H1 (cell line): Measurements from ENCODE around the gene YEATS4. TPM values are rescaled to one million over a fixed set of nuclear protein-coding genes. Genes with fewer than 3 reads are reported as not detected.

ENCODE experiments used
- CTCF ChIA-PET: fragments of 300-600 bp; sonication (Branson Sonifier 250); formaldehyde crosslinking; loops from one replicate; lab custom pipeline; 2021; ENCODE audit not compliant: partially characterized antibody; lab: Charles Lee
- POLR2A ChIA-PET: fragments of 300-600 bp; sonication (Branson Sonifier 250); formaldehyde crosslinking; loops from one replicate; lab custom pipeline; 2021; ENCODE audit warnings: inconsistent platforms; ENCODE audit not compliant: partially characterized antibody; lab: Charles Lee
- DNase-seq, 2 experiments: peaks; one replicate each; pipeline versions ENCODE4 v3.0.0 to v3.0.0-alpha.2; 2010 to 2022; ENCODE audit warnings: low spot score in 2 of 2, low read depth in 1 of 2, mixed read lengths in 1 of 2
- FAIRE-seq: peaks from 2 replicates; lab custom pipeline; 2011; peaks lifted over from hg19 to GRCh38; lab: Jason Lieb, UNC
- H2AFZ ChIP-seq: 2 replicates; pipeline ENCODE4 v1.8.1; 2012; ENCODE audit warnings: low read length, inconsistent platforms
- H2AK5ac ChIP-seq: 2 replicates; pipeline ENCODE4 v1.6.1; 2013; ENCODE audit warnings: low read depth, low read length
- H2BK120ac ChIP-seq: replicated peaks from 2 replicates; pipeline ENCODE3; 2013; ENCODE audit warnings: low read depth, low read length, inconsistent platforms
- H2BK12ac ChIP-seq: 2 replicates; pipeline ENCODE4 v1.6.1; 2013; ENCODE audit warnings: low read depth, low read length
- H2BK15ac ChIP-seq: 2 replicates; pipeline ENCODE4 v1.6.1; 2013; ENCODE audit warnings: low read length
- H2BK20ac ChIP-seq: 2 replicates; pipeline ENCODE4 v1.6.1; 2013; ENCODE audit warnings: low read length
- H2BK5ac ChIP-seq: 2 replicates; pipeline ENCODE4 v1.6.1; 2013; ENCODE audit warnings: low read depth, low read length
- H3K14ac ChIP-seq: 2 replicates; pipeline ENCODE4 v1.6.1; 2013; ENCODE audit warnings: inconsistent platforms; ENCODE audit not compliant: insufficient read length
- H3K18ac ChIP-seq: 2 replicates; pipeline ENCODE4 v1.6.1; 2013; ENCODE audit warnings: low read length; ENCODE audit errors: extremely low read depth
- H3K23ac ChIP-seq: 2 replicates; pipeline ENCODE4 v1.6.1; 2013; ENCODE audit warnings: inconsistent platforms; ENCODE audit not compliant: insufficient read length
- H3K23me2 ChIP-seq: 2 replicates; pipeline ENCODE4 v1.6.1; 2013; ENCODE audit warnings: low read depth, low read length
- H3K27ac ChIP-seq: 2 replicates; pipeline ENCODE4 v1.6.1; 2011; ENCODE audit warnings: low read depth, low read length, inconsistent platforms
- H3K27me3 ChIP-seq, 4 experiments: replicated peaks in 1 of 4; 1 replicate in 1 of 4; 2 replicates in 3 of 4; pipeline versions ENCODE4 v1.6.1 to v1.8.1; 2011 to 2013; ENCODE audit warnings: low read length in 3 of 4, mild to moderate bottlenecking in 3 of 4, inconsistent platforms in 2 of 4, mixed read lengths in 2 of 4, moderate library complexity in 1 of 4; ENCODE audit not compliant: control insufficient read depth in 3 of 4, insufficient read depth in 3 of 4; ENCODE audit errors: extremely low read depth in 1 of 4
- H3K36me3 ChIP-seq, 4 experiments: 2 replicates each; pipeline versions ENCODE4 v1.6.1 to v1.8.1; 2011 to 2013; ENCODE audit warnings: mild to moderate bottlenecking in 4 of 4, low read length in 3 of 4, moderate library complexity in 2 of 4, control low read depth in 1 of 4, inconsistent platforms in 1 of 4; ENCODE audit not compliant: insufficient read depth in 4 of 4, control insufficient read depth in 2 of 4
- H3K4ac ChIP-seq: replicated peaks from 2 replicates; pipeline ENCODE3; 2013; ENCODE audit warnings: low read length, low read depth, mixed read lengths, inconsistent platforms; ENCODE audit not compliant: insufficient read length
- H3K4me1 ChIP-seq, 4 experiments: replicated peaks in 1 of 4; 1 replicate in 1 of 4; 2 replicates in 3 of 4; pipeline versions ENCODE4 v1.6.1 to v1.8.1; 2011 to 2013; ENCODE audit warnings: low read length in 3 of 4, inconsistent platforms in 2 of 4, mixed read lengths in 1 of 4; ENCODE audit not compliant: insufficient read depth in 4 of 4, control insufficient read depth in 3 of 4
- H3K4me2 ChIP-seq, 2 experiments: 2 replicates each; pipeline versions ENCODE4 v1.6.1 to v1.8.1; 2011 to 2013; ENCODE audit warnings: low read depth in 2 of 2, low read length in 2 of 2, control low read depth in 1 of 2, inconsistent platforms in 1 of 2, mild to moderate bottlenecking in 1 of 2; ENCODE audit not compliant: insufficient read depth in 1 of 2
- H3K4me3 ChIP-seq, 4 experiments: fragments of 200-600, 300-600 bp in 1 of 4; sonication (generic), shearing (Covaris generic), sonication (Bioruptor Twin) in 1 of 4; 2 replicates each; pipeline versions ENCODE4 v1.5.1 to v1.8.1; 2011 to 2016; ENCODE audit warnings: low read length in 4 of 4, low read depth in 3 of 4, control low read depth in 2 of 4, inconsistent platforms in 2 of 4, mild to moderate bottlenecking in 2 of 4, mixed read lengths in 1 of 4, moderate library complexity in 1 of 4; ENCODE audit not compliant: insufficient read depth in 2 of 4; ENCODE audit errors: extremely low read depth in 1 of 4
- H3K56ac ChIP-seq: replicated peaks from 2 replicates; pipeline ENCODE3; 2013; ENCODE audit warnings: low read depth, mild to moderate bottlenecking, mixed read lengths, low read length, inconsistent platforms; ENCODE audit not compliant: insufficient read length
- H3K79me1 ChIP-seq: 2 replicates; pipeline ENCODE4 v1.6.1; 2013; ENCODE audit warnings: low read depth, low read length, control low read depth
- H3K79me2 ChIP-seq, 2 experiments: 2 replicates each; pipeline versions ENCODE4 v1.6.1 to v1.8.1; 2012 to 2013; ENCODE audit warnings: low read length in 2 of 2, mild to moderate bottlenecking in 2 of 2, inconsistent platforms in 1 of 2; ENCODE audit not compliant: insufficient read depth in 2 of 2, control insufficient read depth in 1 of 2
- H3K9ac ChIP-seq, 4 experiments: replicated peaks in 1 of 4; 1 replicate in 1 of 4; 2 replicates in 3 of 4; pipeline versions ENCODE4 v1.6.1 to v1.8.1; 2011 to 2013; ENCODE audit warnings: low read depth in 3 of 4, low read length in 3 of 4, control low read depth in 2 of 4, mild to moderate bottlenecking in 2 of 4, moderate library complexity in 2 of 4, inconsistent platforms in 1 of 4; ENCODE audit errors: extremely low read depth in 1 of 4
- H3K9me3 ChIP-seq, 2 experiments: 2 replicates each; pipeline versions ENCODE4 v1.6.1 to v1.8.1; 2012 to 2013; ENCODE audit warnings: mild to moderate bottlenecking in 2 of 2, moderate library complexity in 2 of 2, control low read depth in 1 of 2, inconsistent platforms in 1 of 2, low read depth in 1 of 2, low read length in 1 of 2, mixed read lengths in 1 of 2; ENCODE audit not compliant: insufficient read depth in 2 of 2
- H4K20me1 ChIP-seq, 2 experiments: replicated peaks in 1 of 2; 2 replicates each; pipeline versions ENCODE3 to v1.8.1; 2011 to 2013; ENCODE audit warnings: inconsistent platforms in 2 of 2, low read length in 2 of 2, mild to moderate bottlenecking in 1 of 2; ENCODE audit not compliant: insufficient read depth in 2 of 2, control insufficient read depth in 1 of 2
- H4K5ac ChIP-seq: 2 replicates; pipeline ENCODE4 v1.6.1; 2013; ENCODE audit warnings: low read length, low read depth, mixed read lengths, inconsistent platforms; ENCODE audit not compliant: insufficient read length
- H4K8ac ChIP-seq: 2 replicates; pipeline ENCODE4 v1.8.0; 2013; ENCODE audit warnings: mild to moderate bottlenecking, moderate library complexity, low read length, inconsistent platforms; ENCODE audit not compliant: insufficient read depth; ENCODE audit errors: extremely low read depth
- H4K91ac ChIP-seq: replicated peaks from 2 replicates; pipeline ENCODE3; 2013; ENCODE audit warnings: low read length, mixed read lengths, inconsistent platforms; ENCODE audit not compliant: insufficient read length
- BACH1 ChIP-seq: IDR thresholded peaks from 2 replicates; pipeline ENCODE4 v1.6.1; 2012; ENCODE audit warnings: low read length, improper control_type of control experiment
- BRCA1 ChIP-seq: IDR thresholded peaks from 2 replicates; pipeline ENCODE4 v1.6.1; 2012; ENCODE audit warnings: low read depth, low read length, improper control_type of control experiment
- CEBPB ChIP-seq: IDR thresholded peaks from 2 replicates; pipeline ENCODE4 v1.6.1; 2012; ENCODE audit warnings: low read depth, low read length
- FOSL1 ChIP-seq: IDR thresholded peaks from 2 replicates; pipeline ENCODE4 v1.6.1; 2011; ENCODE audit warnings: mild to moderate bottlenecking, low read depth, low read length, moderate library complexity; ENCODE audit not compliant: insufficient read depth
- KDM5A ChIP-seq: fragments of 200-600 bp; IDR thresholded peaks from 2 replicates; pipeline ENCODE4 v1.7.1; 2012; ENCODE audit warnings: mild to moderate bottlenecking, low read length, inconsistent platforms, mixed read lengths
- RAD21 ChIP-seq, 2 experiments: IDR thresholded peaks in 1 of 2; conservative IDR thresholded peaks in 1 of 2; 2 replicates each; pipeline ENCODE4 v1.6.1; 2011; ENCODE audit warnings: low read depth in 2 of 2, low read length in 2 of 2, improper control_type of control experiment in 1 of 2, inconsistent platforms in 1 of 2, mild to moderate bottlenecking in 1 of 2, moderate library complexity in 1 of 2
- RNF2 ChIP-seq: fragments of 200-900, 300-1000 bp; sonication (generic); IDR thresholded peaks from 2 replicates; pipeline ENCODE4 v1.7.1; 2016; ENCODE audit warnings: borderline replicate concordance, low read depth, mild to moderate bottlenecking, antibody characterized with exemption, low read length; ENCODE audit not compliant: poor library complexity, severe bottlenecking; ENCODE audit errors: missing control alignments
- TAF7 ChIP-seq: optimal IDR thresholded peaks from 2 replicates; pipeline ENCODE3; 2011; ENCODE audit warnings: low read depth, mild to moderate bottlenecking, inconsistent platforms, low read length, moderate library complexity, borderline replicate concordance
- WGBS, 2 experiments: shearing (Covaris generic) in 1 of 2; methylation state at CpG; one replicate each; pipeline versions ENCODE4 v1.1.6 to v1.1.7; 2013 to 2015; ENCODE audit warnings: low lambda C conversion rate in 2 of 2, mixed read lengths in 2 of 2, inconsistent platforms in 1 of 2, low coverage in 1 of 2, missing lambda C conversion rate in 1 of 2; ENCODE audit not compliant: insufficient replicate concordance in 2 of 2, insufficient coverage in 1 of 2, insufficient read length in 1 of 2; ENCODE audit errors: extremely low coverage in 1 of 2, missing lambda C conversion rate in 1 of 2; 5-methylcytosine and 5-hydroxymethylcytosine counted together
- polyA plus RNA-seq, 7 experiments: library from polyadenylated mRNA; depleted of rRNA in 3 of 7; stranded (reverse) in 5 of 7; unstranded in 2 of 7; fragments of >200 nt in 5 of 7; fragments of 200-250 nt in 2 of 7; gene quantifications; 1 replicate in 5 of 7; 2 replicates in 1 of 7; 4 replicates in 1 of 7; pipeline versions ENCODE4 v1.2.1 to v1.2.3, GENCODE V29; 2011 to 2013; ENCODE audit warnings: missing spikeins in 2 of 7, mixed read lengths in 2 of 7
- total RNA-seq: library from RNA; stranded (reverse); fragmentation: NEBNext Ultra II Directional; extraction: Animal tissue kit (Norgen Biotek cat#: 25700); gene quantifications from 2 replicates; pipeline ENCODE4 v1.2.1, GENCODE V29; 2021

YEATS4 gene
- total and polyA plus RNA-seq, 2 of the 8 experiments (the other 6 are each of a cell fraction or from before 2014, with no cell fraction given) = 25.7 to 32.5 TPM

DNA sequence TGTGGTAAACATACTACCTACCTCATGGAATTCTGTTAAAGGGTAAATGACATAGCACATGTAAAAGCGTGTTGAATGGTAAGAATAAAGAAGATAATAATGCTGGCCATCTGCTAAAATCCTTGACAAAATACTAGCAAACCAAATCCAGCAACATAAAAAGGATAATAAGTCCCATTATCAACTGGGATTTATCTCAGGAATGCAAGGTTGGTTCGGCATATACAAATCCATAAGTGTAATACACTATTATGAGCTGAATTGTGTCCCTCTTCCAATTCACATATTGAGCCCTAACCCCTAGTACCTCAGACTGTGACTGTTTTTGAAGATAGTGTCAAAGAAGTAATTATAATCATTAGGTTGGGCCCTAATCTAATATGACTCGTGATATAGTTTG, 37.4 kb downstream of the YEATS4 start:
- no peak overlapping the region for H4K8ac ChIP-seq
- H2AK5ac ChIP-seq = no peak overlapping the region
- DNase-seq (no peak), FAIRE-seq (no peak)
- no peak overlapping the region for H3K56ac ChIP-seq
- no peaks in the 10 kb centered on the region for H3K79me1 ChIP-seq
- no peaks in the 10 kb centered on the region for H3K79me2 ChIP-seq
- no peak overlapping the region for H4K91ac ChIP-seq
- CTCF ChIA-PET = interaction anchor here (1.3 kb wide), 1 partner anchor 10 kb away, joined by 3 read pairs; no protein-coding TSS in a partner anchor
- H2BK12ac ChIP-seq = no peak overlapping the region
- TF ChIP-seq TAF7 = no peak
- TF ChIP-seq RAD21 (IDR thresholded peaks at IDR 0.05 in 1 of 2, conservative IDR thresholded peaks at IDR 0.05 in 1 of 2; ENCODE audit: low read depth in 2 of 2, low read length in 2 of 2) = no peak
- no peak for TF ChIP-seq BRCA1
- TF ChIP-seq RNF2 = no peak
- TF ChIP-seq KDM5A = no peak
- no peak for TF ChIP-seq FOSL1
- no peak for TF ChIP-seq BACH1
- no peak for TF ChIP-seq CEBPB
- H3K36me3 ChIP-seq = no peaks in the 10 kb centered on the region
- H2BK5ac ChIP-seq = no peak overlapping the region
- no peak overlapping the region for H3K4me3 ChIP-seq
- H2BK20ac ChIP-seq = no peak overlapping the region
- no peak overlapping the region for H3K18ac ChIP-seq
- no peak overlapping the region for H4K5ac ChIP-seq
- H3K4ac ChIP-seq = no peak overlapping the region
- no peak overlapping the region for H2BK15ac ChIP-seq
- H4K20me1 ChIP-seq = no peaks in the 10 kb centered on the region
- H3K9me3 ChIP-seq = no peaks in the 10 kb centered on the region; a peak in 1 of 4 replicates
- 92% methylated on average over 3 of the region's 3 CpGs; no CpG with 5 or more reads in 1 of the 2 experiments for WGBS, 2 experiments
- H3K14ac ChIP-seq = no peak overlapping the region
- H3K4me2 ChIP-seq = no peak overlapping the region
- no peak overlapping the region for H3K27ac ChIP-seq
- no peak overlapping the region for H3K23ac ChIP-seq
- H3K23me2 ChIP-seq = no peaks in the 10 kb centered on the region
- H2AFZ ChIP-seq = no peak overlapping the region
- POLR2A ChIA-PET = no interaction called here
- H2BK120ac ChIP-seq = no peak overlapping the region
- no peak overlapping the region for H3K9ac ChIP-seq
- peaks cover 0 to 1% (median 0%) of the 10 kb centered on the region in 4 experiments; a peak in 1 of 7 replicates for H3K27me3 ChIP-seq
- no peaks in the 10 kb centered on the region for H3K4me1 ChIP-seq
